NCI-H446 (cell line): Measurements from ENCODE around the gene LMOD1.

Experiments
- DNase-seq, 2 experiments: peaks; one replicate each; lab custom pipeline; 2025; lab: John Stamatoyannopoulos, UW

LMOD1 gene

GRCh38 chr1:201891451-201892045 lies 54.8 kb downstream of the LMOD1 start:
- DNase-seq, result no peak

GRCh38 chr1:201890806-201891450 lies 55.4 kb downstream of the LMOD1 start:
- no peak for DNase-seq

- no peak for DNase-seq
Observed at GRCh38 chr1:201890223-201890622, 56.1 kb downstream of the LMOD1 start.

DNA sequence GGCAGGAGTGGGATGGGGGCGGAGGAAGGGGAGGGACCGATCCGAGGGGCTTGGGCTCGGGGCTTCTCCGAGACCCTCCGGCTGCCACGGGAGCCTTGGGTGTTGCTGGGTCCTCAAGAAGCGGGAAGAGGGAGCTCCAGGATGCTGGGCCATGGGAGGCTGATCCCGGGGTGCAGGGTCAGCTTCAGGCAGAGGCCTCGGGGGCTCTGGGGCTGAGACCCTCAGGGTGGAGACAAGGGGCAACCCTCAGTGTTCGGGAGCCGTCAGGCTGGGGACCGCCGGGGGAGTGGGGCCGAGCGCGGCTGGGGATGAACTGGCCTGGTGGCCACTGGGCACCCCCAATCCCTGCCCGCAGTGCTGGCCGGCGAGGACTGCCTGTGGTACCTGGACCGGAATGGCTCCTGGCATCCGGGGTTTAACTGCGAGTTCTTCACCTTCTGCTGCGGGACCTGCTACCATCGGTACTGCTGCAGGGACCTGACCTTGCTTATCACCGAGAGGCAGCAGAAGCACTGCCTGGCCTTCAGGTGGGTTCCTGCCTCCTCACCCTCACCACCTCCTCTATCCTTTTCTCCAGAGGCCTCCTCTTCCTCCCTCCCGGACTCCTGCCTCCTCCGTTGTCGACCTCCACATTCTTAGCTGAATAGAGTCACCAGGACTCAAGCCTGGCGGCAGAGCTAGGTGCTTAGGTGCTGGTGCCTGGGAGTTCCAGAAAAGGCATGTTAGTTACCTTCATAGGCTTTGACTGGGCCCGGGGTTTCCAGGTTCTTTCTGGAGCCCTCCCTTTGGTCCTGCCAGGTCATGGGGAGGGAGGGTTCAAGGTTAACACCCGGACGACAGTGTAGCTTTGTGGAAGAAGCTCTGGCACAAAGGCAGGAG lies 57.0 kb downstream of the LMOD1 start:
- DNase-seq, result no peak

- DNase-seq, result no peak
Observed at GRCh38 chr1:201888282-201889089, 57.9 kb downstream of the LMOD1 start, which contains the start of gene SHISA4. TSS of gene SHISA4 (plus strand) at chr1:201888898. CDS start at chr1:201888995, 97 bp downstream.

- DNase-seq, result no peak
Observed at GRCh38 chr1:201887116-201887866, 59.1 kb downstream of the LMOD1 start.

GRCh38 chr1:201886103-201886885 lies 60.1 kb downstream of the LMOD1 start:
- no peak for DNase-seq

- DNase-seq, result no peak
Observed at GRCh38 chr1:201885531-201886075, 60.7 kb downstream of the LMOD1 start.

- no peak for DNase-seq
Observed at GRCh38 chr1:201884425-201884824, 61.9 kb downstream of the LMOD1 start.

GRCh38 chr1:201883786-201884185 lies 62.6 kb downstream of the LMOD1 start:
- peak in 1 of 2 experiments; percentile 21 for DNase-seq

- DNase-seq, result no peak
Observed at GRCh38 chr1:201883266-201883665, 63.1 kb downstream of the LMOD1 start.

GRCh38 chr1:201882665-201883132 lies 63.6 kb downstream of the LMOD1 start:
- DNase-seq, result no peak

GRCh38 chr1:201881617-201882016 lies 64.7 kb downstream of the LMOD1 start:
- DNase-seq, result no peak

GRCh38 chr1:201880928-201881571 lies 65.3 kb downstream of the LMOD1 start:
- no peak for DNase-seq

- peak in 1 of 2 experiments; percentile 36 for DNase-seq
Observed at GRCh38 chr1:201877877-201878401, 68.4 kb downstream of the LMOD1 start.

DNA sequence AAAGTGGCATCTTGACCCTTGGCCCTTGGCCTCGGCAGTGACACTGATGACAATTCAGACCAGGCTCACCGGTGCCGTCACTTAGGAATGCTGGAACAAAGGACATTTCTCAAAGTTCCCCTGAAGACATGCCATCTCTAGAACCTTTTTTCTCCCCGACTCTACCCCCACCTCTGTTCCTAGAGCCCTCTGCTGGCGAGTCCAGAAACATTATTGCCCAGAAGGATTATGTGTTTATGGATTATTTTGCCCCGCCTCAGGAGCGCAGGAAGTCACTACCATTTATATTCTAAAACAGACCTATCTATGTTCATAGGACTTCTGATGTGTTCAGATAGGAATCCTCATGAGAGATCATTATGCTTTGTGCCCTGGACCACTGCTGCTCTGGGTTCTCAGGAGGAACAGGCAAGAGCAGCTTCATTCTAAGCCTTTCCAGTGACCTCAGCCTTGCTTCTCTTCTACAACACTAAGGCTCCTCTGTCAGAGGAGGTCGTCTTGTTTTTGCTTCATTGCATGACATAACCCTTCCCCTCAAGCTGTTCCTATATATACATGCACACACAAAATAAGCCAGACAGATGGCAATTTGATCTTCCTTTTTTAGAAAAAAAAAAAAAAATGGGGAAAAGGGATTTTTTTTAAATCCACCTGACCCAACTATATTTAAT lies 70.1 kb downstream of the LMOD1 start:
- DNase-seq, result no peak

DNA sequence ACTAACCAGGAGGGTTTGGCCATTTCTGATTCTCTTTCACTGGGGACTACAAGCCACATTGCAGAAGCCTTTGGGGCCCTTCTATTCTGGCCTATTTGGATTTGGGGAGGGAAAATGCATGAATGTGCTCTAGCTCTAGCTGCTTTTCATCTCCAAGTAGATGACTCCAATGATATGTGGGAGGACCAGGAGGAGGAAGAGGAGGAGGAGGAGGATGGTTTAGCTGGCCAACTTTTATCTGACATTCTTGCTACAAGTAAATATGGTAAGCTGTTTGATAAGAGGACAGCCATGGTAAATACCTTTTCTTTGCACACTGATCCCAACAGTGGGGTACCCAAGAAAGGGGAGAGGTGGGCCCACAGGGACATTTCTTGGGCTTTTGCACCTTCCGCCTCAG lies 71.7 kb downstream of the LMOD1 start:
- no peak for DNase-seq

GRCh38 chr1:201870397-201870796 lies 76.0 kb downstream of the LMOD1 start:
- DNase-seq, result no peak

GRCh38 chr1:201861448-201861847 lies 84.9 kb downstream of the LMOD1 start:
- DNase-seq, result no peak
